ENCODE results near the gene PKP3. TPM values are rescaled to one million over a fixed set of nuclear protein-coding genes. Genes with fewer than 3 reads are reported as not detected.

PKP3 gene
- total and polyA plus RNA-seq, 9 of the 15 experiments (the other 6 are each of a cell fraction or from before 2014, with no cell fraction given), result 0.11 to 110 (median 30.7) TPM

DNA sequence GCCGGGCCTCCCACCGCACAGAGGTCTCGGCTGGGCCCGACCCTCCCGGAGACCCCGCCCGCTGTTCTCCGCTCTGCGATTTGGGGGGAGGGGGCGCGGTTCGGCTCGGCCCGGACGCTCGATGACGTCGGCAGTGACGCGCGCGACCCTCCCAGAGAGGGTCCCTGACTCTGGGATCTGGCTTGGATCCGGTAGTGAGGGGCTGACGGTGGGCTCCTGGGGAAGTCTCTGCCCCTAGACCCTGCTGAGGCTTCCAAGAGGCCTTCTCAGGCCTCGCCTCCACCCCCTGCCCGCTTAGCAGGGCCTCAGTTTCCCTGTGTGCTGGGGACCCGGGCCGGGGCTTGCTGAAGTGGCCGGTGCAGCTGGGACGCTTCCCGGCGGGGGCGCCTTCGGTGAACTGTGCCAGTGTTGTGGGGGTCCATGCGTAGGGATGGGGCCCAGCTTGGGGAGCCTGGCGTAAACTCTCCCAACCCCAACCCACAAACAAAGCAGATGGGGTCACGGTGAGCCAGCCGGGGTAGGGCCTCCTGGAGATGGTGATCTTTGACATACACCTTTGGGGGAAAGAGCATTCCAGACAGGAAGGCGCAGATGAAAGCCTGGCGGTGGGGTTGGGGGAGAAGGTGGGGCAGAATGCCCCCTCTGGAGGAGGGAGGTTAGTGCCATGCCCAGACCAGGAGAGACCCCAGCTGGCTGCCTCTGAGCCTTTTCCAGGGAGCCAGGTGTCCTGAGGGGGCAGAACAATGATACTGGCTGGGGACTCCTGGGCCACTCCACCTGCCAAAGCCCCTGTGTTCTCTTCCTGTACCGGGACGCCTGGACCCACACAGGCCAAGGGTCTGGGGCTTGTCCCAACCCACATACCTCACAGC lies 23.7 kb upstream of the PKP3 start:
- no peak for ATAC-seq
- peak in 2 of 4 experiments; percentile 59 to 60 for DNase-seq (ENCODE audit: extremely low read depth in 1 of 4, low spot score in 3 of 4)
- Histone ChIP-seq H3K36me3 (ENCODE audit: control insufficient read depth, insufficient read depth, low read length) (peaks cover 23% of the 10 kb centered on the region; the same call in 2 of the 3 replicates), H4K20me1 (replicated peaks; ENCODE audit: control insufficient read depth, insufficient read depth, low read length) (no peaks in the 10 kb centered on the region), H3K4me3 (peak overlapping the region; percentile 37), H2AFZ (ENCODE audit: low read depth, low read length) (no peak overlapping the region), H3K4me2 (ENCODE audit: insufficient read depth, low read length) (peak overlapping the region; percentile 65), H3K9ac (ENCODE audit: insufficient read depth in 1 of 2, low read depth in 2 of 2, low read length in 2 of 2) (peak overlapping the region; percentile 46 to 80; a peak in 3 of 4 replicates), H3K27ac (ENCODE audit: extremely low read depth, low read depth, low read length) (no peak overlapping the region), H3K4me1 (replicated peaks in 1 of 2; ENCODE audit: control insufficient read depth in 2 of 2, insufficient read depth in 2 of 2, low read length in 2 of 2) (peaks cover 10 to 50% of the 10 kb centered on the region in 2 experiments), H3K9me1 (ENCODE audit: control insufficient read depth, insufficient read depth, low read length) (no peaks in the 10 kb centered on the region), H3K79me2 (ENCODE audit: control insufficient read depth, insufficient read depth, low read length) (peaks cover 10% of the 10 kb centered on the region), H3K27me3 (ENCODE audit: control insufficient read depth in 2 of 2, insufficient read depth in 2 of 2, low read length in 2 of 2) (no peaks in the 10 kb centered on the region; a peak in 1 of 5 replicates), H3K9me3 (replicated peaks; ENCODE audit: control insufficient read depth, insufficient read depth, low read depth, low read length) (peaks cover 5% of the 10 kb centered on the region)
- WGBS (ENCODE audit: insufficient coverage, low coverage, missing lambda C conversion rate), result 54% methylated on average over 20 of the region's 42 CpGs
- ChIA-PET POLR2A (interaction anchor here (0.6 to 1.6 kb wide), 5 partner anchors 8 to 163 kb away, joined by 3 to 7 read pairs (median 3); partner anchors contain the start of genes BET1L and RIC8A), CTCF (ENCODE audit: low intra/inter-chr PET ratio) (no interaction called here)
- no peak for FAIRE-seq
- intact Hi-C loops (cut with micrococcal nuclease), result no loop called here
- TF ChIP-seq ZBTB7A (IDR thresholded peaks at IDR 0.05; ENCODE audit: borderline replicate concordance, control insufficient read depth, low read depth, low read length) (peak; percentile 79; the same call in 1 of the 2 replicates), KLF16 (IDR thresholded peaks at IDR 0.05) (no peak), ZFX (CRISPR knock-in tag; IDR thresholded peaks at IDR 0.05) (peak; percentile 20; the same call in 1 of the 2 replicates), RBBP5 (IDR thresholded peaks at IDR 0.05; ENCODE audit: borderline replicate concordance, insufficient read depth, low read length, poor library complexity, severe bottlenecking) (no peak), ATF1 (CRISPR knock-in tag; IDR thresholded peaks at IDR 0.05) (no peak), ATF1 (tag; IDR thresholded peaks at IDR 0.05) (peak; percentile 78), KDM4B (IDR thresholded peaks at IDR 0.05; ENCODE audit: borderline replicate concordance in 2 of 2, low read depth in 1 of 2) (no peak), CREB1 (IDR thresholded peaks at IDR 0.05) (no peak), CREB1 (CRISPR knock-in tag; IDR thresholded peaks at IDR 0.05) (0 out of 2 replicates have a peak, but pooled peaks have one; percentile 32), RBFOX2 (IDR thresholded peaks at IDR 0.05; ENCODE audit: low read depth, low read length) (peak; percentile 44; the same call in 1 of the 2 replicates), POLR2G (IDR thresholded peaks at IDR 0.05; ENCODE audit: low read depth, low read length) (0 out of 2 replicates have a peak, but pooled peaks have one; percentile 30), HMGN3 (IDR thresholded peaks at IDR 0.05; ENCODE audit: borderline replicate concordance, extremely low read depth, insufficient read length, low read depth, low read length) (peak; percentile 30)
- TSS peak; percentile 67 for BruUV-seq (replicated peaks)
- in situ Hi-C loops (cut with MboI), result no loop called here

Measured in K562 (cell line).